NCI-H446 treated with DMSO at 0.1 percent for 48 hours (cell line): ENCODE results near the gene NAT9.

Experiments
- DNase-seq: peaks from one replicate; lab custom pipeline; 2025; lab: John Stamatoyannopoulos, UW

Gene NAT9

DNA sequence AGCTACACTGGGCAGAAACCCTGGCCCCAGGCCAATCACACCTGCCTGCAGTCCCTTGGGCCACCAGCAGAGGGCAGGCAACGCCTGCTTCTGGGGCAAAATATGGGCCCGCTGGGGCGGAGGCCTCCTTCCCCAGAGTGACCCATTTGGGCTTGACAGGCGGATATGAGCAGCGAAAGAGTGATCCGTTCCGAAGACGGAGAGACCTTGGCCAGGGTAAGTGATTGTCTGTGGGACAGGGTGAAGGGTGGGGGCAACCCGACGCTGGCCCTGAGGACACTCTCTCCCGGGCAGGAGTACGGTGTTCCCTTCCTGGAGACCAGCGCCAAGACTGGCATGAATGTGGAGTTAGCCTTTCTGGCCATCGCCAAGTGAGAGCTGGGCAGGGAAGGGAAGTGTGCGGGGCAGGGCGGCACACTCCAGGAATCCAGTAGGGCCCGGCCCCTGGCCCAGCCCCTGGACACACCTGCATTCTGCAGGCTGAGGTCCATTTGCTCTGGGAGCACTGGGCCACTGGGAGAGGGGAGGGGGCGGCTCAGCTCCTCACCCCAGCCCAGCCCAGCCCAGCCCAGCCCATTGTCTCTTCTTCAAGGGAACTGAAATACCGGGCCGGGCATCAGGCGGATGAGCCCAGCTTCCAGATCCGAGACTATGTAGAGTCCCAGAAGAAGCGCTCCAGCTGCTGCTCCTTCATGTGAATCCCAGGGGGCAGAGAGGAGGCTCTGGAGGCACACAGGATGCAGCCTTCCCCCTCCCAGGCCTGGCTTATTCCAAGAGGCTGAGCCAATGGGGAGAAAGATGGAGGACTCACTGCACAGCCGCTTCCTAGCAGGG lies 31.2 kb downstream of the NAT9 start:
- peak; percentile 23 for DNase-seq

DNA sequence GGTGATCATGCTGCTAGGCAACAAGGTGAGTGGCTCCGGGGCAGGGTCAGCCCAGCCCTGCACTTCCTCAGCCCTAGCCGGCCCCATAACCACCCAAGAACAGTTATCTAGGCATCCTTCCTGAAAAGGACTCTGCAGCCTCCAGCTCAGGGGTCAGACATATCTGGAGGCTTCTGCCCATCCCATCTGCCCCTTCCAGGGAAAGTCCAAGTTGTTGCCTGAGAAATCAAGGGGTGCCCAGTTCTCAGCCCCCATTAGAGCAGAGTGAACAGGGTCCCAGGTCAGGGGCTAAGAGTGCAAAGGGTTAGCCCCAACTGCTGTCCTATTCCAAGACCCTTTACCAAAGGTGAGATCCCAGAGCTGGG lies 31.8 kb downstream of the NAT9 start:
- DNase-seq = no peak

DNA sequence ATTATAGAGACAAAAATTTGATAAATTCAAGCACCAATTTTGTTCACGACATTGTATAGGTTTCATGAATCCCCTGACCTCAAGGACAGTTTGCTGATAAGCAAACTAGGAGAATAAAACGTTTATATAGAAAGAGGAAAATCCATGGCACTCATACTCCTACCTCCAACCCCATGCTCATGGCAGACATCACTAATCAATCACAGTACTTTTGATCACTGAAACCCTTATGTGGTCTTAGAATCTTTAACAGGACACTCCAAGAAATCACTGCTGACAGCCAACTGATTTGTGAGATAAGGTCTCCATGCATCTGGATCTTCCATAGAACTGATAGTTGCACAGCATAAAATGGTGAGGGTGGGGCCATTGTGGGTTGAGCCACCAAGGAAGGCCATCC lies 32.4 kb downstream of the NAT9 start:
- no peak for DNase-seq

DNA sequence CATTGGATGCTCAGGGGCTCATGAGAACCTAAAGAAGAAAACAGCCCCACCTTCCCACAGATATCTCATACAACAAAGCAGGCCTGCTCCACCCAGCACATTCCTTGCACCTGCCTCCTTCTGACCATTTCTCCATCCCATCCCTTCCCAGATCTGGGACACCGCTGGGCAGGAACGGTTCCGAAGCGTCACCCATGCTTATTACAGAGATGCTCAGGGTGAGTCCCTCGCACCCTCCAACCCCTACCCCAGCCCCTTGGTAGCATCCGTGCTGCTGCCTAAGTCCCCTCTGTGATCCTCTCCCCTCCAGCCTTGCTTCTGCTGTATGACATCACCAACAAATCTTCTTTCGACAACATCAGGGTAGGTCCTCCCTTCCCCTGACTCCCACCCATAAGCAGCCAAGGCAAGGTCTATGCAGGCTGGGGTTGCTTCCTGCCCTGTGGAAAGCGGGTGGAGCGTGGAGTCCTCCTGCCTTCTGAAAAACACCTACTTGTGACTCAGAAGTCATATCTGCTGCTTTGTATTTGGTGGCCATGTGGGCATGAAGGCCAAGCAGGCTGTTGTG lies 33.1 kb downstream of the NAT9 start:
- DNase-seq = no peak

DNA sequence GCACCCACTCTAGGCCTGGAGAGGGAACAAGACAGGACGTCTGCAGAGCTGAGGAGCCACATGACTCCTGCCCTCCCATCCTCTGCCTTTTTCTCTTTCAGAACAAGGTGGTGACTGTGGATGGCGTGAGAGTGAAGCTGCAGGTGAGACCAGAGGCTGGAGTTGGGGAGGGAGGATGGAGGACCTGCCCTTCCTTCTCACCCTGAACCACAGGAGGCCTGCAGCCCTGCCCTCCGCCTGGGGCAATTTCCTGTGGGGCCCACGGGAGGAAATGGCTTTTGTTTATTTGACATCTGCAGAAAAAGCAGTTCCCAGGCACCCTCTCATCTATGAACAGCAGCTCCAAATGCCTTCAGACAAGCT lies 34.0 kb downstream of the NAT9 start:
- DNase-seq = no peak

- no peak for DNase-seq
Observed at GRCh38 chr17:74740641-74741387, 35.3 kb downstream of the NAT9 start.

DNA sequence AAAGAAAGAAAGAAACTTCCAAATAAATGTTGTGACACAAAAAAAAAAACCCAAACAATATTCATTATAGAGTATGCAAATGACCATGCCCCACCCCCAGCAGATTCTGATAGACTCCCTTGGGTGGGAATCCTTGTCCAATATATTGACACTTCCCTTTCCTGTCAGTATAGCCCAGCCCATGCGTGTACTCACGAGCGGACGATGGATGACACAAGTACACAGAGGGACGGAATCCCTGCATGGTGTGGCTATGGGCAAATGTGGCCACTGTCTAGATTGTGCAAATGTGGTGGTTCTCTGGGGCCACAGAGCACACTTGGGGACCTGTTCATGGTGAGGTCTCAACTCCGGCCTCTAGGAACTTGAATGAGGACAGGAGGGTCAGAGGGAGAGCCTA lies 36.0 kb downstream of the NAT9 start:
- DNase-seq = no peak

- no peak for DNase-seq
Observed at GRCh38 chr17:74739227-74739831, 36.8 kb downstream of the NAT9 start.

- no peak for DNase-seq
Observed at GRCh38 chr17:74738051-74738996, 37.8 kb downstream of the NAT9 start.

DNA sequence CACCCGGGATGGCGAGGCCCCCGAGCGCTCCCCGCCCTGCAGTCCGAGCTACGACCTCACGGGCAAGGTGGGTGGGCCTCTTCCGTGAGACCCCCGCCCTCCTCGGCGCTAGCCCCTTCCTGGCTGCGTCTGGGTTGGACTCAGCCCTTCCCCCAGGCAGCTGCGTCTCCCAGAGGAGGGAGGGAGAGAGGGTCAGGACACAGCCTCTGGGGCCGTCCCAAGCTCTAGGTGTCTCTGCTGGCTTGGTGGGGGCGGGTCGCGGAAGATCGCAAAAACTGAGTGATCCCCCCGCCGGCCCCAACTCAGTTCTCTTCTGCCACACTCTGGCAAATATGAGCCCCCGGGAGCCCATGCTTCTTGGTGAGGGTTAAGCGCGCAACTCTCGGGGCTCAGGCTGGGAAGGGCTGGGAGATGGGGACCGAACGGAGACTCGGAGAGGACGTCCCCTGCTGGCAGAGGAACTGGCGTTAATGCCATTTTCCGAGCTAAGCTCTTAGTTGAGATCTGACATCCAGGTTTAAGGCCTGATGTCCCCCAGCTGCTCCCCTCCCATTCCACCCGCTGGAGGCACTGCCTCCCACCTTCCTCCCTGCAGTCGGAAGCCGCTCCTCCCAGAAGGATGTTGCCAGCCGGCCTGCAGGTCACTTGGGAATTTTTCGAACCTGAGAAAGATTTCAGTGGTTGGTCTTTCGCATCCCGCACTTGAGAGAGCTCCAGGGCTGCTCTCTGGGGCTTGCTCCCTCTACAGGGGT lies 38.7 kb downstream of the NAT9 start:
- DNase-seq = no peak

- DNase-seq = no peak
Observed at GRCh38 chr17:74736513-74737298, 39.4 kb downstream of the NAT9 start, which contains the start of gene RAB37. Gene RAB37 (plus strand): TSS chr17:74737256. CDS start chr17:74737273, 17 bp downstream.

GRCh38 chr17:74734256-74734655 lies 41.9 kb downstream of the NAT9 start:
- no peak for DNase-seq

GRCh38 chr17:74733365-74734122 lies 42.6 kb downstream of the NAT9 start:
- DNase-seq = no peak

DNA sequence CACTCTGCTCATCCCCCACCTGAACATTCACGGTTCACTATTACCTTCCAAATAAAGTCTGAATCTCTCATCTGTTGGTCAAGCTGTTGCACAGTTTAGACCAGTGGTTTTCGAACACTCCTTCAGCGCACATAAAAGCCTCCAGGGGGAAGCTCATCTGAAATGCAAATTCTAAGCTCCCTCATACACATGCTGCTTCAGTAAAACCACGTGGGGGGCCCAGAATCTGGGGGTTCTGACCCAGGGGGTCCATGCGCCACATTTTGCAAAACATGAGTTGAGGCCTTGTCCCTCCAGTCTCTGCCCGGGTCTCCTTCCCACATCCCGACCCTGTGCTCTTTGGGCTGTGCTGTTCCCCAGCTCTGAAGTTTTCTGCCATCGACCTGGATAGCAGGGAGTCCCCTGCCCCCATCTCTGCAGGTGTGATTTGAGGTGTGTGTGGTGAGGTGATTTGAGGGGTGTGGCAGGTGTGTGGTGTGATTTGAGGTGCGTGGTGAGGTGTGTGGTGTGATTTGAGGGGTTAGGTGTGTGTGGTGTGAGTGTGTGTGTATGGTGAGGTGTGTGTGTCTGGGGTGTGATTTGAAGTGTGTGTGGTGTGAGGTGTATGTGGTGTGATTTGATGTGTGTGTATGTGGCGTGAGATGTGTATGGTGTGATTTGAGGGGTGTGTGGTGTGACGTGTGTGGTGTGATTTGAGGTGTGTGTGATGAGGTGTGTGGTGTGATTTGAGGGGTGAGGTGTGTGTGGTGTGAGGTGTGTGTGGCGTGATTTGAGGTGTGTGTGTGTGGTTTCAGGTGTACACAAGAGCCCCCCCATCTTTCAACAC lies 43.9 kb downstream of the NAT9 start:
- DNase-seq = no peak

DNA sequence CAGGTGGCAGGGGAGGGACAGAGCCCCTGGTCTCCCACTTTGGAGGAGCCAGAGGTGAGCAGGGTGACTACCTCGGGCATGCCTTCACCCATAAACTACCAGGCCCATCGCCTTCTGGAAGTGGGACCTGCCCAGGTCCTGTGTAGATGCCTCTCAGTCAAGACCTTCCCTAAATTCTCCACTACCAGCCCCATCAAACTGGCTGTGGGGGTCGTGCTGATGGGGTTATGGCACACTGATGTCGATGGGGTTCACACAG lies 44.9 kb downstream of the NAT9 start:
- no peak for DNase-seq

DNA sequence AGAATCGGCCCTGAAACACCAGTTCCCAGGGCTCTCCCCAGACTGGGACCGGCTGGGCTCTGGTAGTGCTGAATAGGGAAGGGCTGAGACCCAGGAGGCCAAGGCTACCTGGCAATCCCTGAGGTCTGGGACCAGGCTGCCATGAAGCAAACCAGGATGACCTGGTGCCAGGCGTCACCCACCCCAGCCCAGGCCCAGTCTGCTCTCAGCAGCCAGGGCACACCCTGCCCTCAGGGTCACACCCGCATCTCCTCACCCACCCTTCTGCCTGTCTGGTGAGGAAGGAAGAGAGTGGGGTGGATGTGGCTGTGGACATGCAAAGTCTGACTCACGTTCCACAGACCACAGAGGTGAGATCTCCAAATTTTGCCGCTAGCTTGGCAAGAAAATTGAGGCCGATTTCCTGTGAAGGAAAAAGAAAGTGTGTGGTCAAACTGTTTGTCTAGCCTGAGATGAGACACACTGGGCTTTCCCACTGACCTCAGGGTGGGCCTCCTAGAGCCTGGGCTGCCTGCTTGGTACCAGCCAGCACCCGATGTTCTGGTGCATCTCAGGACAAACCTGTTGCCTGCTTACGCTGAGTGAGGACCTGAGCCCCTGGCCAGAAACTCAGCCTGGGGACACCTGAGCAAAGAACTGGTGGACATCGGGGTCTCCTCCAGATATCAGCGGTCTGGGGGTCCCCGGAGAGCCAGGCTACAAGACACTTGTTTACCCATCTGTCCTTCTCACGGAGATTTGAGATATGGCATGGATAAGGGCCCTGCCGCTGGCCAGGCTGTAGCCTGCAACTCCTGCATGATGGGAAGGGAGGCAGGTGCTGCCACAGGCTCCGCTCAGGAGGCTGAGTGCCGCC lies 45.4 kb downstream of the NAT9 start:
- DNase-seq = no peak

- DNase-seq = no peak
Observed at GRCh38 chr17:74729866-74730265, 46.3 kb downstream of the NAT9 start.

GRCh38 chr17:74729368-74729767 lies 46.8 kb downstream of the NAT9 start:
- no peak for DNase-seq
